ENCODE data around the gene CPA5. TPM values are rescaled to one million over a fixed set of nuclear protein-coding genes. Genes with fewer than 3 reads are reported as not detected.

Gene CPA5
- total RNA-seq, 1 donor from 2014 or later, result not detected

DNA sequence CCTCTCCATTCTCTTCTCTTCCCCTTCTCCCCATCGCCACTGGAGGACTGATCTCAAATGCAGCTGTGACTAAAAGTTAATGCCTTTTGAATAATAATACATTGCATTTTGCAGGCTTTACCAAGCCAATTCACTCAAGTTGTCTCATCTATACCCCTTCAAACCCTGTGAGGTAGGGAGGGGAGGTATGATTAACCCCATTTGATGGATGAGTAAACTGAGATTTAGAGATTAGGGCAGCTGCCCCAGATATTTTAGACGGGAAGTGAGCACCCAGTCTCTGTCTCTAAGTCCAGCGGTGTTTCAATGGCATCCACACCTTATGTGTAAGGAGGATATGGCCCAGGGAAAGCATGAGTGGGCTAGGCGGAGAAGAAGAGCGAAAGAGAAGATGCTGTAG is 1.1 kb downstream of the CPA5 start:
- TF ChIP-seq, protein P1, sequence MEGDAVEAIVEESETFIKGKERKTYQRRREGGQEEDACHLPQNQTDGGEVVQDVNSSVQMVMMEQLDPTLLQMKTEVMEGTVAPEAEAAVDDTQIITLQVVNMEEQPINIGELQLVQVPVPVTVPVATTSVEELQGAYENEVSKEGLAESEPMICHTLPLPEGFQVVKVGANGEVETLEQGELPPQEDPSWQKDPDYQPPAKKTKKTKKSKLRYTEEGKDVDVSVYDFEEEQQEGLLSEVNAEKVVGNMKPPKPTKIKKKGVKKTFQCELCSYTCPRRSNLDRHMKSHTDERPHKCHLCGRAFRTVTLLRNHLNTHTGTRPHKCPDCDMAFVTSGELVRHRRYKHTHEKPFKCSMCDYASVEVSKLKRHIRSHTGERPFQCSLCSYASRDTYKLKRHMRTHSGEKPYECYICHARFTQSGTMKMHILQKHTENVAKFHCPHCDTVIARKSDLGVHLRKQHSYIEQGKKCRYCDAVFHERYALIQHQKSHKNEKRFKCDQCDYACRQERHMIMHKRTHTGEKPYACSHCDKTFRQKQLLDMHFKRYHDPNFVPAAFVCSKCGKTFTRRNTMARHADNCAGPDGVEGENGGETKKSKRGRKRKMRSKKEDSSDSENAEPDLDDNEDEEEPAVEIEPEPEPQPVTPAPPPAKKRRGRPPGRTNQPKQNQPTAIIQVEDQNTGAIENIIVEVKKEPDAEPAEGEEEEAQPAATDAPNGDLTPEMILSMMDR (IDR thresholded peaks at IDR 0.05), result no peak
- Histone ChIP-seq H3K4me1 (no peaks in the 10 kb centered on the region), H3K4me3 (no peak overlapping the region), H3K27me3 (no peaks in the 10 kb centered on the region), H3K9me3 (no peaks in the 10 kb centered on the region), H3K36me3 (no peaks in the 10 kb centered on the region), H3K27ac (no peak overlapping the region)
- ATAC-seq (no peak), DNase-seq (no peak)
- intact Hi-C loops (cut with DNase I), result no loop called here

DNA sequence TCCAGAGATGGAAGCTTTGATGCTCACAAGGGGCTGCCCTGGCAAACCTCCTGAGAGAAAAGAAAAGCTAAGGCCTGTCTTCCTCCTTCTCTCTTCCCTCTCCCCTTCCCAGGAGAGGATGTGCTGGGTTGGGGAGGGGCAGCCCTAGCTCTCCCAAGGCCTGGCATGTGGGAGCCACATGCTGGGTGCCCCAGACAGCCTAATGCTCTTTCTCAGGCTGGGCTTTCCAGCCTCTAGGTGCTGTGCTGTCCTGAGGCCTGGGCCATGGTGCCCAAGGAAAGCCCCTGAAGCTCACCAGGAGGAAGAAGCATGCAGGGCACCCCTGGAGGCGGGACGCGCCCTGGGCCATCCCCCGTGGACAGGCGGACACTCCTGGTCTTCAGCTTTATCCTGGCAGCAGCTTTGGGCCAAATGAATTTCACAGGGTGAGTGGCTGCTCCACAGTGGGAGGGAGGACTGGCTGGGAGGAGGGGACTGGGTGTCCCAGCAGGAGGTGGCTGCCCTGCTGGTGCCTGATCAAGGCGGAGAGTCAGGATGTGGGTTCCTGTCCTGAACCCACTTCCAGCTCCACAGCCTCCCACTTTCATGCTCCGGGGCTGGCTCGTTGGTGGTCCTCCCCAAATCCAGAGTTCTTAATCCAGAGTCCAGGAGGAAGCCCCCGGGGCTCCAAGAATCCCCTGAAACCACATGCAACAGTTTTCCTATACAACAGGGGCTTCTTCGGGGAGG is 1.7 kb downstream of the CPA5 start:
- H3K4me1 ChIP-seq, result no peaks in the 10 kb centered on the region
- H3K27ac ChIP-seq, result no peak overlapping the region
- no peaks in the 10 kb centered on the region for H3K27me3 ChIP-seq
- H3K4me3 ChIP-seq, result no peak overlapping the region
- no peaks in the 10 kb centered on the region for H3K36me3 ChIP-seq
- intact Hi-C loops (cut with DNase I), result no loop called here
- H3K9me3 ChIP-seq, result no peaks in the 10 kb centered on the region
- ATAC-seq, result no peak
- TF ChIP-seq, protein P1 (IDR thresholded peaks at IDR 0.05), result no peak
- no peak for DNase-seq

DNA sequence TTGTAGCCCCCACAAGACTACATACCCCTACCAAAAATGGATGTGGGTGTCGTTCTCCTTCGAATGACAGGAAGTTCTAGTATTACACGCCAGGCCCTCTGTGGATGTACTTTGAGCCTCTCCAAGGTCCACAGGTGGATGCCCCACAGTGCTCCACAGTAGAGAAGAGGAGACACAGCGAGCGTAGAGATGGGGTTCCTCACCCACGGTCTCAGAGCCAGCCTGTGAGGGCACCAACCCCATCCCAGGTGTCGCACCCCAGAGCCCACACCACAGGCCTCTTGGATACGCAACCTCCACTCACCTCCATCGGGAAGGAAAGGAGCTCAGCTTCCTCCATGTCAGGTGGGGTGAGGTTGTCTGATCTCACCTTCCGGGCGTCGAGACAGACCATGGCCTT is 2.3 kb downstream of the CPA5 start:
- DNase-seq, result no peak
- no peaks in the 10 kb centered on the region for H3K36me3 ChIP-seq
- intact Hi-C loops (cut with DNase I), result no loop called here

DNA sequence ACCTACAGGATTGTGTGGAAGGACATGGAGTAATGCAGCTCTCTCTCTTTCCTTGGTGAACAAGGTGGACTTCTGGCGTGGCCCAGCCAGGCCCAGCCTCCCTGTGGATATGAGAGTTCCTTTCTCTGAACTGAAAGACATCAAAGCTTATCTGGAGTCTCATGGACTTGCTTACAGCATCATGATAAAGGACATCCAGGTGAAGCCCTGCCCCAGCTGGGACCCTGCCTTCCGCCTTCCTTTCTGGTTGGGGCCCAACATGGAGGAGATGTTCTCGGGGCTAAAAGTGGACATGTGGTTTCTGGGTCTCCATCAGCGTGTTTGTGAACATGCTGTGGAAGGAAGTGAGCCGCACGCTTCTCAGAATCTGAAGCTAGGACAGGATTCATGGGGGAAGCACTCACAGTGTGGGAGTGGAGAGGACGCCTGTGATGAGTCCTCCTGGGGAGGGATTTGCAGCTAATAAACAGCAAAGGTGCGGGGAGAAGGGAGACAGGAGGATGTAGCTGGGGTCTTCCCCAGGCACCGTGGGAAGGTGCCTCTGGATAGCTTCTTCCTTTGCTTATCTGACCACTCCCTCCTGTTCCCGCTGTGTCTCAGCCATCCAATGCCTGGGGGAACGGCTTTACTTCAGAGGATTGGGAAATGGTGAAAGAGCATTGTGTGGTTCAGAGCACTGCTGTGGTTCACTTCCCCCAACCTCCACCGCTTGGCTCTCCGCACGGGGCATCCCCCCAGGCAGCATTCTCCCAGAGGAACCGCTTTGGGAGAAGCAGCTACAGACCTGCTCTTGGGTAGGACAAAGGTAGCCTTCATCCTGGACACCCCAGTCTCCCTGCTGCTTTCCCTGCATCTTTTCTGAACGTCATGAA is 5.5 kb downstream of the CPA5 start:
- Histone ChIP-seq H3K27me3 (no peaks in the 10 kb centered on the region), H3K27ac (peak overlapping the region; percentile 55), H3K4me3 (no peak overlapping the region), H3K9me3 (no peaks in the 10 kb centered on the region), H3K4me1 (peaks cover 5% of the 10 kb centered on the region), H3K36me3 (no peaks in the 10 kb centered on the region)
- intact Hi-C loops (cut with DNase I), result no loop called here
- ATAC-seq, result peak; percentile 33
- TF ChIP-seq, protein P1 (IDR thresholded peaks at IDR 0.05), result no peak
- no peak for DNase-seq

More for the DNA sequence above, 2.3 kb downstream of the CPA5 start:
- TF ChIP-seq, protein P1 (IDR thresholded peaks at IDR 0.05), result no peak
- Histone ChIP-seq H3K9me3 (no peaks in the 10 kb centered on the region), H3K27ac (no peak overlapping the region), H3K4me3 (no peak overlapping the region), H3K4me1 (no peaks in the 10 kb centered on the region), H3K27me3 (no peaks in the 10 kb centered on the region)
- ATAC-seq, result no peak

DNA sequence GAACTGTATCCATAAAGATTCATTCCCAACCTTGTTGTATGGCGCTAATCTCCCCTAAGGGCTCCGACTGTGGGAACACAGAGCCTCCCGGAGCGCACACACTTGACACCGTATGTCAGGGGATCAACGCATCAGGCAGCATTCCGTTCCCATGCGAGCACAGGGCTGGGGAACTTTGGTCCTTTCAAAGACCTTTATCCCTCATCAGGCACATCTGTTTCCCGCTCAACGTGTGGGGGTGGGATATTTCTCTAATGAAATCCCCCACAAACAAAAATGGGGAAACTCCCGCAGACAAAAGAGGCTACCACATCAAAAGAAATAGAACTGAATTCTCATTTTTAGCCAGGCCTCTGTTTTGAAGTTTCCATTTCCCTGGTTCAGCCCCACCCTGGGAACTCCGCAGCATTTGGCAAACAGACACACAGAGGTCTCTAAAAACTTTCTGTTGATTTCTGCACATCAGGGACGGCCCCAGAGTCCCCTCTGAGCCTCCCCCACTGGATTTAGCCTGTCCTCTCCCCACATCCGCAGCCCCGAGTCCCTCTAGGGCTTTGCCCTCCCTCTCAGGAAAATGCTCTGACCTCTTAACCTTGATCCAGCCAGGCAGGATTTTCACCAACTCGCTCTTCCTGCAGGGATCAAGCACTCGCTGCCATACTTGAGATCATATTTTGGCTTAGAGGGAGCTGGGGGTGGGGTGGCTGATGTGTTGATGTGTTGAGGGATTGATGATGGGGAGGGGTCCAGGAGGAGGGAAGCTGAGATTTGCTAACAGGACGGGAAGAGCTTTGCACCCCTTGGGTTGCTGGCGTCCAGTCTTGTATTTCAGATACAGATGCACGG is 6.6 kb downstream of the CPA5 start:
- DNase-seq, result no peak
- intact Hi-C loops (cut with DNase I), result no loop called here
- Histone ChIP-seq H3K27me3 (no peaks in the 10 kb centered on the region), H3K4me3 (no peak overlapping the region), H3K36me3 (no peaks in the 10 kb centered on the region), H3K4me1 (peaks cover 5% of the 10 kb centered on the region), H3K9me3 (no peaks in the 10 kb centered on the region), H3K27ac (peak overlapping the region; percentile 55)
- ATAC-seq, result peak; percentile 10
- TF ChIP-seq, protein P1 (IDR thresholded peaks at IDR 0.05), result no peak
